Adipocyte (in vitro differentiated cells): ENCODE data around the gene PPP1R9B.

Experiments
- DNase-seq: peaks from one replicate; pipeline ENCODE4 v3.0.0-alpha.2; 2015; ENCODE audit warnings: low read depth
- H3K27me3 ChIP-seq: replicated peaks from 2 replicates; pipeline ENCODE4 v1.7.0; 2013; ENCODE audit warnings: mild to moderate bottlenecking, low read length, moderate library complexity; ENCODE audit not compliant: control insufficient read depth, insufficient read depth
- H3K36me3 ChIP-seq: 2 replicates; pipeline ENCODE4 v1.7.0; 2013; ENCODE audit warnings: low read length, mild to moderate bottlenecking, moderate library complexity; ENCODE audit not compliant: control insufficient read depth, insufficient read depth, severe bottlenecking
- H3K4me1 ChIP-seq: 2 replicates; pipeline ENCODE4 v1.7.0; 2013; ENCODE audit warnings: mild to moderate bottlenecking, low read length, moderate library complexity; ENCODE audit not compliant: control insufficient read depth, insufficient read depth
- H3K4me3 ChIP-seq: 2 replicates; pipeline ENCODE4 v1.7.0; 2013; ENCODE audit warnings: mild to moderate bottlenecking, low read length, moderate library complexity
- H3K9ac ChIP-seq: 2 replicates; pipeline ENCODE4 v1.7.0; 2013; ENCODE audit warnings: mild to moderate bottlenecking, low read length, moderate library complexity
- H3K9me3 ChIP-seq: 2 replicates; pipeline ENCODE4 v1.7.0; 2013; ENCODE audit warnings: mild to moderate bottlenecking, low read length, moderate library complexity; ENCODE audit not compliant: control insufficient read depth

The PPP1R9B gene

DNA sequence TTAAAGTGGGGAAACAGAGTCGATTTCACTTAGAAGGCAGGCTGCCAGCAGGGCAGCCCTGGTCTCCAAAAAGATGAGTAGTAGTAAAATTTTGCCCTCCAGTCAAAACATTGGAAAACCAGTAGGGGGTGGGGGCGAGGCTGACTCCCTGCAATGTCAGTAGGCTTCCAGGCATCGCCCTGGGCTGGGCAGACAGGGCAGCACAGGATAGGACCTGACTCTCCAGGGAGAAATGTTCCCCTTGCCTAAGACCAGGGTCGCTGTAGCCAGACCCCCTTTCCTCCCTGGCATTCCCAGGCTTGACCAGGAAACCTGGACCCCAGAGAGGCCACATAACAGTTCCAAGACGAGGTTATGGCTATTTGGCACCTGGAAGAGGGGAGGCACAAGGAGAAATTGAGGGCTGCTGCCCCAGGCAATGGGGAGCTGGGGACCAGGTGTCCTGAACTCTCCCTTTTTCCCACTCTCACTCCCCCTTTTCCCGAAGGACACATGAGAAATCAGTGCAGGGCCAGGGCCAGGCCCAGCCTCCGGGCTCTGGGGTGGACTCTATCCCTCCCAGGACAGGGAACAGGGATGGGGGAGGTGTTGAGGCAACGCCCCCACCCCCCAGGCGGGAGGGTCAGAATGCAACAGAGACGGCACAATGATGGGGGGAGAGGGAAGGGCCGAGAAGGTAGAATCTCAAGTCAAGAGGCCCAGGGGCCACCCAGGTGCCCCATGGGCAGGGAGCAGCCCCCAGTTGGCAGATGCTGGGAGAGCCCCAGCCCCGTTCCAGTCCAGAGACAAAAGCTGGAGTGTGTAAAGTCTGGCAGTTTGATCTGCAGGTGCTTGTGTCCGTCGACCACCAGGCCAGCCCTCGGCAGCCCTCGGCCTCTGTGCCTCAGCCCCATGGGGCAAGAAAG, 16.0 kb downstream of the PPP1R9B start:
- Histone ChIP-seq H3K27me3 (no peaks in the 10 kb centered on the region), H3K36me3 (peaks cover 42% of the 10 kb centered on the region)

DNA sequence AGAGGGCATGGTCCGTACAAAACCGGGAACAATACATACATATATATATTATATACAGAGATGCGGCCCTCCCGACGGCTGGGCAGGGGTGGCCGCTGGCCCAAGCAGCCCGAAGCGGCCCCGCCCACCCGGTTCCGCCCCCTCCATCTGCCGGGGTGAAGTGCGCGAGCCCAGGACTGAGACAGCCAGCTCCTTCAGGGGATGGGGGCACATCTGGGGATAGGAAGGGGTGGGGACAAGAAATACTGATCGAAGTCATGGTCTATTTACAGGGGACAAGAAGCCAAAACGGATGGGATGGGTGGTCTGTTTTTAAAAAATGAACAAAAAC, 16.7 kb downstream of the PPP1R9B start:
- H3K4me3 ChIP-seq: no peak overlapping the region
- no peak overlapping the region for H3K9ac ChIP-seq
- no peak for DNase-seq
- H3K27me3 ChIP-seq: peaks cover 3% of the 10 kb centered on the region
- H3K9me3 ChIP-seq: no peaks in the 10 kb centered on the region
- peaks cover 35% of the 10 kb centered on the region for H3K36me3 ChIP-seq
- H3K4me1 ChIP-seq: peaks cover 13% of the 10 kb centered on the region

More for the DNA sequence above, 16.0 kb downstream of the PPP1R9B start:
- Histone ChIP-seq H3K4me1 (peaks cover 11% of the 10 kb centered on the region), H3K9me3 (no peaks in the 10 kb centered on the region), H3K9ac (no peak overlapping the region), H3K4me3 (no peak overlapping the region)
- no peak for DNase-seq

DNA sequence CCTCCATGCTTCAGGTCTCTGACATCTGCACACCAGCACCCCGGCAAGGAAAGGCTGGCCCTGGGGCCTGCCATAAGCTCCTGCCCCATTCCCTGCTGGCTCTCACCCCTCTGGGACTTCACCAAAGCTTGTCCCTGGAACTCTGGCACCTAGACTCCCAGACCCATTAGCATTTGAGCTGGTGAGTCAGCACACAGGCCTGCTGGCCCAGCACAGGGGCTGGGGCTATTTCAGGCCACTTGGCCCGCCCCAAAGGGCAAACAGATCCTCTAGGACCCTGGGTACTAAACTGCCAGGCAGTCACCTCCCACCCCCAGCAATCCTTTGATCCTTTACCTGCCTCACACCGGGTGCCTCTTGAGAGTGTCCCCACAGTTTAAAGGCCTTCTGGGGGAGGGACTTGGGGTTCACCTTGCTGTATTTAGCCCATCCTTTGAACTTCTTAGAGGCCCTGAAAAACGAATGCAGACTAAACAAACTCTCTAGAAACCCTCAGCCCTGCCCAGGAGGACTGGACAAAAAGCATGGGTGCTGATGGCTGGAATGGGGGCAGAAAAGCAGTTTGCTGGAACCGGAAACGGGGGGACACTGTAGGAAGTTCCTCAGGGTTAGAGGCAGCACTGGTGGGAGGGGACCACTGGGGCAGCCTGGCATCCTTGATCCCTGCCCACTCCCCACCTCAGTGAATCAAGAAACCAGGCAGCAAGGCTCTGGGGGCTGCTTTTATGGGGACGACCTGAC, 17.3 kb downstream of the PPP1R9B start:
- no peaks in the 10 kb centered on the region for H3K9me3 ChIP-seq
- peak overlapping the region; percentile 65 for H3K9ac ChIP-seq
- peaks cover 29% of the 10 kb centered on the region for H3K36me3 ChIP-seq
- no peak overlapping the region for H3K4me3 ChIP-seq
- DNase-seq: peak; percentile 64
- H3K4me1 ChIP-seq: peaks cover 17% of the 10 kb centered on the region
- H3K27me3 ChIP-seq: peaks cover 4% of the 10 kb centered on the region

GRCh38 chr17:50132104-50132794, 18.2 kb downstream of the PPP1R9B start:
- peaks cover 4% of the 10 kb centered on the region for H3K27me3 ChIP-seq
- DNase-seq: no peak
- no peak overlapping the region for H3K4me3 ChIP-seq
- H3K36me3 ChIP-seq: peaks cover 20% of the 10 kb centered on the region
- no peaks in the 10 kb centered on the region for H3K9me3 ChIP-seq
- H3K4me1 ChIP-seq: peaks cover 17% of the 10 kb centered on the region
- H3K9ac ChIP-seq: no peak overlapping the region

GRCh38 chr17:50130559-50131305, 19.7 kb downstream of the PPP1R9B start:
- no peak overlapping the region for H3K9ac ChIP-seq
- H3K27me3 ChIP-seq: peaks cover 4% of the 10 kb centered on the region
- H3K4me3 ChIP-seq: no peak overlapping the region
- peaks cover 17% of the 10 kb centered on the region for H3K4me1 ChIP-seq
- DNase-seq: no peak
- no peaks in the 10 kb centered on the region for H3K9me3 ChIP-seq
- peaks cover 5% of the 10 kb centered on the region for H3K36me3 ChIP-seq

GRCh38 chr17:50129728-50130558, 20.5 kb downstream of the PPP1R9B start, which contains the start of gene SAMD14:
TSS of gene SAMD14 (minus strand) at chr17:50130160. CDS start at chr17:50124959, 5,201 bp downstream.
- peak; percentile 75 for DNase-seq

GRCh38 chr17:50129353-50129727, 21.1 kb downstream of the PPP1R9B start:
- Histone ChIP-seq H3K36me3 (no peaks in the 10 kb centered on the region), H3K4me1 (peaks cover 17% of the 10 kb centered on the region), H3K9ac (no peak overlapping the region), H3K27me3 (peaks cover 4% of the 10 kb centered on the region), H3K9me3 (no peaks in the 10 kb centered on the region), H3K4me3 (no peak overlapping the region)
- no peak for DNase-seq

More at GRCh38 chr17:50129728-50130558, 20.5 kb downstream of the PPP1R9B start, which contains the start of gene SAMD14:
- Histone ChIP-seq H3K4me1 (peaks cover 17% of the 10 kb centered on the region), H3K9ac (peak within 1 kb of the TSS; percentile 74), H3K27me3 (peaks cover 4% of the 10 kb centered on the region), H3K9me3 (no peaks in the 10 kb centered on the region), H3K4me3 (peak within 1 kb of the TSS; percentile 78), H3K36me3 (no peaks in the 10 kb centered on the region)

GRCh38 chr17:50128441-50129352, 21.8 kb downstream of the PPP1R9B start:
- H3K4me1 ChIP-seq: peaks cover 17% of the 10 kb centered on the region
- H3K9ac ChIP-seq: peak overlapping the region; percentile 74
- H3K27me3 ChIP-seq: peaks cover 4% of the 10 kb centered on the region
- no peaks in the 10 kb centered on the region for H3K36me3 ChIP-seq
- H3K9me3 ChIP-seq: no peaks in the 10 kb centered on the region
- DNase-seq: no peak
- peak overlapping the region; percentile 78 for H3K4me3 ChIP-seq

- H3K9ac ChIP-seq: no peak overlapping the region
- H3K4me3 ChIP-seq: no peak overlapping the region
- no peaks in the 10 kb centered on the region for H3K9me3 ChIP-seq
- DNase-seq: no peak
- H3K36me3 ChIP-seq: no peaks in the 10 kb centered on the region
- H3K4me1 ChIP-seq: peaks cover 9% of the 10 kb centered on the region
- peaks cover 4% of the 10 kb centered on the region for H3K27me3 ChIP-seq
Measured at GRCh38 chr17:50127697-50128361, 22.6 kb downstream of the PPP1R9B start.
